HEK293 (cell line): ENCODE measurements around the gene ZNF329.

Experiments used
- CTCF ChIP-seq: fragments of 450-650 bp; formaldehyde crosslinking; IDR thresholded peaks from 2 replicates; pipeline ENCODE4 v1.5.1; 2016; ENCODE audit warnings: missing biosample characterization, missing genetic modification characterization
- GLI4 ChIP-seq: fragments of 450-650 bp; formaldehyde crosslinking; IDR thresholded peaks from 2 replicates; pipeline ENCODE4 v1.5.1; 2016; ENCODE audit warnings: missing biosample characterization, missing genetic modification characterization
- HOXC10 ChIP-seq: sonication (generic); formaldehyde crosslinking; IDR thresholded peaks from 2 replicates; pipeline ENCODE4 v1.8.1; 2023; ENCODE audit warnings: mild to moderate bottlenecking, missing genetic modification reagents
- KLF16 ChIP-seq: fragments of 450-650 bp; formaldehyde crosslinking; IDR thresholded peaks from 2 replicates; pipeline ENCODE4 v1.5.1; 2017; ENCODE audit warnings: missing biosample characterization, missing genetic modification characterization
- KLF9 ChIP-seq: fragments of 450-650 bp; formaldehyde crosslinking; IDR thresholded peaks from 2 replicates; pipeline ENCODE4 v1.5.1; 2016; ENCODE audit warnings: missing biosample characterization, missing genetic modification characterization, low read depth
- MZF1 ChIP-seq: fragments of 450-650 bp; formaldehyde crosslinking; IDR thresholded peaks from 2 replicates; pipeline ENCODE4 v1.5.1; 2017; ENCODE audit warnings: missing biosample characterization, missing genetic modification characterization, borderline replicate concordance
- PATZ1 ChIP-seq: fragments of 450-650 bp; formaldehyde crosslinking; IDR thresholded peaks from 2 replicates; pipeline ENCODE4 v1.5.1; 2016; ENCODE audit warnings: missing biosample characterization, missing genetic modification characterization
- PRDM10 ChIP-seq: fragments of 450-650 bp; formaldehyde crosslinking; IDR thresholded peaks from 2 replicates; pipeline ENCODE4 v1.5.1; 2016; ENCODE audit warnings: missing biosample characterization, missing genetic modification characterization
- SCRT1 ChIP-seq: fragments of 450-650 bp; formaldehyde crosslinking; IDR thresholded peaks from 2 replicates; pipeline ENCODE4 v1.5.1; 2016; ENCODE audit warnings: missing biosample characterization, missing genetic modification characterization, borderline replicate concordance
- YY2 ChIP-seq: fragments of 450-650 bp; formaldehyde crosslinking; IDR thresholded peaks from 2 replicates; pipeline ENCODE4 v1.5.1; 2016; ENCODE audit warnings: missing biosample characterization, missing genetic modification characterization
- ZBTB20 ChIP-seq: fragments of 450-650 bp; formaldehyde crosslinking; IDR thresholded peaks from 2 replicates; pipeline ENCODE4 v1.5.1; 2016; ENCODE audit warnings: missing biosample characterization, missing genetic modification characterization
- ZNF169 ChIP-seq: fragments of 450-650 bp; formaldehyde crosslinking; IDR thresholded peaks from 2 replicates; pipeline ENCODE4 v1.5.1; 2016; ENCODE audit warnings: missing biosample characterization, missing genetic modification characterization
- ZNF292 ChIP-seq: fragments of 450-650 bp; formaldehyde crosslinking; IDR thresholded peaks from 2 replicates; pipeline ENCODE4 v1.5.1; 2016; ENCODE audit warnings: low read depth, missing biosample characterization, missing genetic modification characterization, borderline replicate concordance
- ZNF335 ChIP-seq: fragments of 450-650 bp; formaldehyde crosslinking; conservative IDR thresholded peaks from 2 replicates; pipeline ENCODE4 v1.5.1; 2016; ENCODE audit warnings: missing biosample characterization, missing genetic modification characterization
- ZNF501 ChIP-seq: fragments of 450-650 bp; formaldehyde crosslinking; IDR thresholded peaks from 2 replicates; pipeline ENCODE4 v1.5.1; 2016; ENCODE audit warnings: missing biosample characterization, missing genetic modification characterization
- ZNF560 ChIP-seq: fragments of 450-650 bp; formaldehyde crosslinking; IDR thresholded peaks from 2 replicates; pipeline ENCODE4 v1.5.1; 2017; ENCODE audit warnings: missing biosample characterization, missing genetic modification characterization, borderline replicate concordance
- ZNF596 ChIP-seq: fragments of 450-650 bp; IDR thresholded peaks from 2 replicates; pipeline ENCODE4 v1.5.0; 2018; ENCODE audit warnings: missing biosample characterization, mild to moderate bottlenecking, missing genetic modification characterization, moderate library complexity
- ZNF600 ChIP-seq: fragments of 450-650 bp; formaldehyde crosslinking; IDR thresholded peaks from 2 replicates; pipeline ENCODE4 v1.5.1; 2016; ENCODE audit warnings: missing biosample characterization, missing genetic modification characterization
- ZNF747 ChIP-seq: fragments of 450-650 bp; formaldehyde crosslinking; IDR thresholded peaks from 2 replicates; pipeline ENCODE4 v1.5.1; 2016; ENCODE audit warnings: missing biosample characterization, missing genetic modification characterization
- ZNF76 ChIP-seq: fragments of 450-650 bp; formaldehyde crosslinking; IDR thresholded peaks from 2 replicates; pipeline ENCODE4; 2016; ENCODE audit warnings: low read depth, missing biosample characterization, missing genetic modification characterization, borderline replicate concordance

ZNF329 gene

GRCh38 chr19:58097781-58098681 is 52.6 kb downstream of the ZNF329 start, which contains the start of gene ZSCAN18 (continued):
- TF ChIP-seq ZNF560 (tag by site-specific recombination): 0 out of 2 replicates have a peak, but pooled peaks have one; percentile 15
- TF ChIP-seq ZNF501 (tag by site-specific recombination): 0 out of 2 replicates have a peak, but pooled peaks have one; percentile 46
- peak; percentile 99 for TF ChIP-seq ZNF335 (tag by site-specific recombination)
- no peak for TF ChIP-seq ZNF600 (tag by site-specific recombination)
- TF ChIP-seq ZBTB20 (tag by site-specific recombination): 0 out of 2 replicates have a peak, but pooled peaks have one; percentile 23
- peak; percentile 43; the same call in 1 of the 2 replicates for TF ChIP-seq KLF9
- TF ChIP-seq ZNF292 (tag by site-specific recombination): no peak
- peak; percentile 11; the same call in 1 of the 2 replicates for TF ChIP-seq CTCF (tag by site-specific recombination)
- peak; percentile 89 for TF ChIP-seq SCRT1
- peak; percentile 94 for TF ChIP-seq ZNF76 (tag by site-specific recombination)
- TF ChIP-seq ZNF596 (tag by site-specific recombination): no peak
- peak; percentile 82 for TF ChIP-seq YY2 (tag by site-specific recombination)
- TF ChIP-seq ZNF169 (tag by site-specific recombination): no peak
- TF ChIP-seq KLF16 (tag by site-specific recombination): 0 out of 2 replicates have a peak, but pooled peaks have one; percentile 25
- peak; percentile 75 for TF ChIP-seq PATZ1 (tag by site-specific recombination)
- 0 out of 2 replicates have a peak, but pooled peaks have one; percentile 60 for TF ChIP-seq GLI4 (tag by site-specific recombination)
- no peak for TF ChIP-seq MZF1 (tag by site-specific recombination)
- 0 out of 2 replicates have a peak, but pooled peaks have one; percentile 32 for TF ChIP-seq HOXC10 (CRISPR knock-in tag)
- no peak for TF ChIP-seq ZNF747 (tag by site-specific recombination)
- TF ChIP-seq PRDM10 (tag by site-specific recombination): peak; percentile 17
- TF ChIP-seq, all 188 proteins: peak for 44
